Mesendoderm (in vitro differentiated cells): ENCODE measurements around the gene SNRPE.

Experiments used
- DNase-seq: peaks from one replicate; pipeline ENCODE4 v3.0.0; 2013
- H2AK5ac ChIP-seq: 2 replicates; pipeline ENCODE4 v1.6.1; 2013; ENCODE audit warnings: low read length, inconsistent platforms
- H2BK120ac ChIP-seq: 2 replicates; pipeline ENCODE4 v1.6.1; 2013; ENCODE audit warnings: low read depth, mild to moderate bottlenecking, low read length, moderate library complexity, mixed read lengths
- H2BK15ac ChIP-seq: replicated peaks from 2 replicates; pipeline ENCODE4 v1.6.1; 2013; ENCODE audit warnings: low read depth, mild to moderate bottlenecking, moderate library complexity
- H2BK5ac ChIP-seq: 2 replicates; pipeline ENCODE4 v1.6.1; 2013; ENCODE audit warnings: low read length, inconsistent platforms
- H3K18ac ChIP-seq: 2 replicates; pipeline ENCODE4 v1.6.1; 2013; ENCODE audit warnings: mild to moderate bottlenecking, low read length, mixed read lengths
- H3K23ac ChIP-seq: one replicate; pipeline ENCODE4 v1.6.1; 2013; ENCODE audit warnings: low read length
- H3K27ac ChIP-seq: 2 replicates; pipeline ENCODE4 v1.5.1; 2013; ENCODE audit warnings: low read depth, mild to moderate bottlenecking, inconsistent platforms, low read length, moderate library complexity
- H3K27me3 ChIP-seq: 2 replicates; pipeline ENCODE4 v1.6.1; 2013; ENCODE audit warnings: low read length, control low read depth, mild to moderate bottlenecking, inconsistent platforms; ENCODE audit not compliant: insufficient read depth, poor library complexity
- H3K36me3 ChIP-seq: 2 replicates; pipeline ENCODE4 v1.6.1; 2013; ENCODE audit warnings: low read length, inconsistent platforms; ENCODE audit not compliant: control insufficient read depth, insufficient read depth
- H3K4ac ChIP-seq: one replicate; pipeline ENCODE4 v1.6.1; 2013; ENCODE audit warnings: low read depth, mild to moderate bottlenecking, low read length, moderate library complexity
- H3K4me1 ChIP-seq: 2 replicates; pipeline ENCODE4 v1.6.1; 2013; ENCODE audit warnings: low read depth, low read length, inconsistent platforms; ENCODE audit not compliant: control insufficient read depth
- H3K4me2 ChIP-seq: 2 replicates; pipeline ENCODE4 v1.6.1; 2013; ENCODE audit warnings: low read length
- H3K4me3 ChIP-seq: 2 replicates; pipeline ENCODE4 v1.5.1; 2013; ENCODE audit warnings: mild to moderate bottlenecking, low read length
- H3K56ac ChIP-seq: one replicate; pipeline ENCODE4 v1.6.1; 2013; ENCODE audit warnings: low read length
- H3K79me1 ChIP-seq: 2 replicates; pipeline ENCODE4 v1.6.1; 2013; ENCODE audit warnings: low read length, inconsistent platforms
- H3K79me2 ChIP-seq: 2 replicates; pipeline ENCODE4 v1.6.1; 2013; ENCODE audit warnings: mild to moderate bottlenecking, low read length; ENCODE audit not compliant: control insufficient read depth, insufficient read depth
- H3K9ac ChIP-seq: 2 replicates; pipeline ENCODE4 v1.6.1; 2013; ENCODE audit warnings: low read length, inconsistent platforms
- H4K5ac ChIP-seq: one replicate; pipeline ENCODE4 v1.6.1; 2013; ENCODE audit warnings: low read length
- H4K8ac ChIP-seq: one replicate; pipeline ENCODE4 v1.6.1; 2013; ENCODE audit warnings: low read depth, mild to moderate bottlenecking, control low read depth, low read length, moderate library complexity
- WGBS: extraction: QIAGEN DNeasy Blood & Tissue Kit; methylation state at CpG from one replicate; pipeline ENCODE4 v1.1.7; 2013; ENCODE audit warnings: low lambda C conversion rate, missing lambda C conversion rate; ENCODE audit not compliant: insufficient coverage; ENCODE audit errors: extremely low coverage; 5-methylcytosine and 5-hydroxymethylcytosine counted together

SNRPE gene

DNA sequence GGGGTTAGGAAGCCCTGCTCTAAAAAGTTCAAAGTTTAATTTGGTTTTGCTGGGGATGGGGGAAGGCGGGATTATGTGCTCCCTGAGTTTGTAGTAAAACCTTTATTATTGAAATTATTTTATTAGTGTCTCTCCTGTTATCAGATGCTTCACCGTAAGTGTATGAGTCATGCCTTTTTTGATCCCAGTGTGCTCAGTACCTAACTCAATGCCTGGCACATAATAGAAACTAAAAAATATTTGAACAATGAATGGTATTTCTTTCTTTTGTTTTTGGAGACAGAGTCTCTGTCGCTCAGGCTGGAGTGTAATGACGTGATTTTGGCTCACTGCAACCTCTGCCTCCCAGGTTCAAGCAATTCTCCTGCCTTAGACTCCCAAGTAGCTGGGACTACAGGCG is 6.4 kb downstream of the SNRPE start:
- Histone ChIP-seq H3K56ac (no peak overlapping the region), H3K4me3 (no peak overlapping the region), H3K4ac (no peak overlapping the region), H4K8ac (no peak overlapping the region), H3K23ac (no peak overlapping the region), H3K18ac (no peak overlapping the region), H3K9ac (no peak overlapping the region), H2BK120ac (no peak overlapping the region), H2BK5ac (no peak overlapping the region), H3K4me1 (no peaks in the 10 kb centered on the region), H3K36me3 (peaks cover 9% of the 10 kb centered on the region), H2AK5ac (no peak overlapping the region), H3K79me1 (peaks cover 5% of the 10 kb centered on the region), H3K79me2 (peaks cover 11% of the 10 kb centered on the region), H3K4me2 (no peak overlapping the region), H3K27ac (no peak overlapping the region), H3K27me3 (peaks cover 2% of the 10 kb centered on the region), H2BK15ac (no peak overlapping the region), H4K5ac (no peak overlapping the region)
- WGBS = no CpG with 5 or more reads among the region's 5 CpGs
- DNase-seq = no peak

DNA sequence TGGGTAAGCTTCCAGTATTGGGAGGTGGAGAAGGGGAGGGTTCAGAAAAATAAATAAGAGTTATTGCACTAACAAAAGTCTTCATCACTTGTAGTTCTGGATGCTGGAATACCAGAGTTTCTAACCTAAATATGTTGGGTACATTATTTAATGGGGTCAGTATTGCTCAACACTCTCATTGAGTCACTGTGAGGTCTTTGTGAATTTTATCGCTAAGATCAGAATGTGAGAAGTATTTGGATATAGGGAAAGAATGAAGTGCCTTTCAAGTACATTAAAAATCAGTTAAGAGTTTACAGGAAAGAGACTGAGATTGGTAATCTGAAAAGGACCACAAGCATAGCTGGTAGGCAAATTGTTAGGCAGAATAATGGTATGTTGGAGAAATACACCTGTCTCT is 8.8 kb downstream of the SNRPE start:
- no peak for DNase-seq
- Histone ChIP-seq H3K27ac (no peak overlapping the region), H3K18ac (no peak overlapping the region), H3K79me1 (peaks cover 5% of the 10 kb centered on the region), H3K23ac (no peak overlapping the region), H3K4ac (no peak overlapping the region), H3K4me2 (no peak overlapping the region), H2AK5ac (no peak overlapping the region), H3K56ac (no peak overlapping the region), H2BK120ac (no peak overlapping the region), H3K36me3 (peaks cover 7% of the 10 kb centered on the region), H3K4me1 (no peaks in the 10 kb centered on the region), H2BK15ac (no peak overlapping the region), H3K4me3 (no peak overlapping the region), H4K8ac (no peak overlapping the region), H4K5ac (no peak overlapping the region), H3K79me2 (peaks cover 3% of the 10 kb centered on the region), H3K27me3 (peaks cover 1% of the 10 kb centered on the region), H2BK5ac (no peak overlapping the region), H3K9ac (no peak overlapping the region)
- WGBS = no CpG with 5 or more reads among the region's 1 CpG

DNA sequence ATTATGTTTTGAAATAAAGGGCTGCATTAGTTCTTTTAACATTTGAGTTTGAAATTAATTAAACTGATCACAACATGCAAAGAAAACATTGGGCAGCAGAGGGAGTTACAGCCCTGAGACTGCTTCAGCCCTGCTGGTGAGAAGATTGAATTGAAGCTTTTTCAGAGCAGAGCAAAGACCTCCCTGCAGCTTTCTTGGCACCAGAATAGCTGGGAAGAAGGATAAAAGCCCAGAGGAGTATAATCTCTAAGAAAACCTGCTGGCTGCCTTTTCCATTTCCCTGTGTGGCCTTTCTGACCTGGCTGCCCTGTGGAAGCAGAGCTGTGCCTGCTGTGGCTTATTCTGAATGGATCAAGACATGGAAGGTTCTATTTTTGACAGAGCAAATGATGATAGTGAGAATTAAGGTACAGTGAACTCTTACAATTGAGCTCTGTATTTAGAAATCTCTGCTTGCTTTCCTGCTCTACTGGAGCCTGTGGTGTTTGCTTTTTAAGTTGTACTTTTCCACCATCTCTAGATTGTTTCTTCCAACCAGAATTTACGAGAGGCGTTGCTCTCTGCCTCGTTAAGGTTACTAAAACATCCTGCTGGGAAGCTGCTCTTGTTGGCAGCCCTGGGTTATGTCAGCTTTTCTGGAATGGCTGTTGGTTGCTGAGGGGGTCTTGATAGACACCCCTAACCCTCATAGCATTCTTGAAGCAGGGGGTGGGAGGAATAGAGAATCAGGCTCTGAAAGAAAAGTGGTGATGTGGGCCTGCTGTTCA is 9.9 kb downstream of the SNRPE start:
- H3K27ac ChIP-seq = no peak overlapping the region
- no peak overlapping the region for H3K56ac ChIP-seq
- DNase-seq = peak; percentile 82
- H3K23ac ChIP-seq = no peak overlapping the region
- H2BK120ac ChIP-seq = no peak overlapping the region
- no peak overlapping the region for H2BK5ac ChIP-seq
- no peak overlapping the region for H3K4ac ChIP-seq
- no peaks in the 10 kb centered on the region for H3K79me2 ChIP-seq
- no peak overlapping the region for H2BK15ac ChIP-seq
- H3K4me3 ChIP-seq = no peak overlapping the region
- no peak overlapping the region for H3K9ac ChIP-seq
- no CpG with 5 or more reads among the region's 3 CpGs for WGBS
- H3K18ac ChIP-seq = no peak overlapping the region
- H3K4me1 ChIP-seq = no peaks in the 10 kb centered on the region
- no peak overlapping the region for H4K8ac ChIP-seq
- H4K5ac ChIP-seq = no peak overlapping the region
- no peaks in the 10 kb centered on the region for H3K27me3 ChIP-seq
- peaks cover 2% of the 10 kb centered on the region for H3K79me1 ChIP-seq
- H3K4me2 ChIP-seq = no peak overlapping the region
- no peak overlapping the region for H2AK5ac ChIP-seq
- H3K36me3 ChIP-seq = peaks cover 2% of the 10 kb centered on the region

DNA sequence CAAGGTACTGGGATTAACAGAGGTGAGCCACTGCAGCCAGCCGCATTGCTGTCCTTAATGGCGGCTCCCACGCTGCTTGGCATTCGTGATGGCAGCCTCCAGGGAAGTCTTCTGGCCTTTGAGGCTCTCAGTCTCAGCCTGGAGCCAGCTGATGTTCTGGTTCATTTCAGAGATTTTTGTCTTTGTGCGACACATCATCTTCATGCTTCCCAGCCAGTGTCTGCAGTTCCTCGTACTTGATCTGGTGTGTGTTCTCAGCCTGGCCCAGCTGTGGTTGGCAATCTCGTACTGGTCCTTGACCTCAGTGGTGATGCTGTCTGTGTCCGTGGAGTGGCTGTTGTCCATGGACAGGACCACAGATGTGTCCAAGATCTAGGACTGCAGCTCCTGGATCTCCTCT is 11.7 kb downstream of the SNRPE start:
- no peak overlapping the region for H3K4ac ChIP-seq
- no peak overlapping the region for H4K8ac ChIP-seq
- no peaks in the 10 kb centered on the region for H3K27me3 ChIP-seq
- H2BK5ac ChIP-seq = no peak overlapping the region
- no peaks in the 10 kb centered on the region for H3K79me2 ChIP-seq
- H3K9ac ChIP-seq = no peak overlapping the region
- H3K4me1 ChIP-seq = no peaks in the 10 kb centered on the region
- no peak overlapping the region for H2BK120ac ChIP-seq
- no peak for DNase-seq
- no peak overlapping the region for H3K23ac ChIP-seq
- H2AK5ac ChIP-seq = no peak overlapping the region
- H3K4me2 ChIP-seq = no peak overlapping the region
- no peak overlapping the region for H3K4me3 ChIP-seq
- H4K5ac ChIP-seq = no peak overlapping the region
- H3K79me1 ChIP-seq = no peaks in the 10 kb centered on the region
- WGBS = no CpG with 5 or more reads among the region's 8 CpGs
- H3K36me3 ChIP-seq = no peaks in the 10 kb centered on the region
- no peak overlapping the region for H3K56ac ChIP-seq
- no peak overlapping the region for H2BK15ac ChIP-seq
- H3K18ac ChIP-seq = no peak overlapping the region
- no peak overlapping the region for H3K27ac ChIP-seq

DNA sequence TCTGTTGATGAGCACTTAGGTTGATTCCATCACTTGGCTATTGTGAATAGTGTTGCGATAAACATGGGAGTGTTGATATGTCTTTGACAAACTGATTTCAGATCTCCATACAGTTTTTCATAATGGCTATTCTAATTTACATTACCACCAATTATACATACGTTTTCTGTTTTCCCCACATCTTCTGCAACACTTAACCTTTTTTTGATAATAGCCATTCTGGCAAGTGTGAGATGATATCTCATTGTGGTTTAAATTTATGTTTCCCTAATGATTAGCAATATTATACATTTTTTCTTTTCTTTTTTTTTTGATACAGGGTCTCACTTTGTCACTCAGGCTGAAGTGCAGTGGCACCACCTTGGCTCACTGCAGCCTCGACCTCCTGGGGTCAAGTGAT is 17.0 kb downstream of the SNRPE start:
- WGBS = 100% methylated on average over 1 of the region's 3 CpGs
- Histone ChIP-seq H3K18ac (no peak overlapping the region), H2BK120ac (no peak overlapping the region), H3K4ac (no peak overlapping the region), H3K36me3 (no peaks in the 10 kb centered on the region), H4K5ac (no peak overlapping the region), H3K4me3 (no peak overlapping the region), H4K8ac (no peak overlapping the region), H3K4me2 (no peak overlapping the region), H3K9ac (no peak overlapping the region), H3K27ac (no peak overlapping the region), H2BK15ac (no peak overlapping the region), H3K56ac (no peak overlapping the region), H3K27me3 (no peaks in the 10 kb centered on the region), H2BK5ac (no peak overlapping the region), H3K79me2 (no peaks in the 10 kb centered on the region), H2AK5ac (no peak overlapping the region), H3K23ac (no peak overlapping the region), H3K4me1 (no peaks in the 10 kb centered on the region), H3K79me1 (no peaks in the 10 kb centered on the region)
- no peak for DNase-seq

DNA sequence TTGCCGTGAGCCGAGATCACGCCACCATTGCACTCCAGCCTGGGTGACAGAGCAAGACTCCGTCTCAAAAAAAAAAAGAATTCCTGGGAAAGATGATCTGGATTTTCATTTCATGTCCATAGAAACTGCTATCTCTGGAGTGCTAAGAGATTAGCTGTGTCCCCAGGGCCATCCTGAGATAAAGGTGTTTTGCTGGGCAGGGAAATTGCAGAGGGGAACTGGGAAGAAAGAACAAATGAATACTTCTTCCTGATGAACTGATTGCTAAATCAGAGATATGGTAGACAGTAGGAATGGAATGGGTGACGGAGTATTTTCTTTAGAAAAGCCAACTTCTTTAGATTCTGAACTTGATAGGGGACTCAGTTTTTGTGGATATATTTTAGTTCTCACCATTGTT is 19.2 kb downstream of the SNRPE start:
- Histone ChIP-seq H3K23ac (no peak overlapping the region), H4K8ac (no peak overlapping the region), H2BK15ac (no peak overlapping the region), H3K9ac (no peak overlapping the region), H3K36me3 (no peaks in the 10 kb centered on the region), H2BK120ac (no peak overlapping the region), H3K4me2 (no peak overlapping the region), H2BK5ac (no peak overlapping the region), H3K4me3 (no peak overlapping the region), H3K4ac (no peak overlapping the region), H4K5ac (no peak overlapping the region), H3K79me1 (no peaks in the 10 kb centered on the region), H3K27ac (no peak overlapping the region), H3K18ac (no peak overlapping the region), H3K79me2 (no peaks in the 10 kb centered on the region), H3K4me1 (no peaks in the 10 kb centered on the region), H3K27me3 (no peaks in the 10 kb centered on the region), H3K56ac (no peak overlapping the region), H2AK5ac (no peak overlapping the region)
- DNase-seq = no peak
- no CpG with 5 or more reads among the region's 5 CpGs for WGBS
